Vagina (tissue), 2 donors: ENCODE data around the gene PHF21B.

Experiments
- POLR2A ChIP-seq, 2 donors: fragments of 450-650 bp; IDR thresholded peaks; one replicate each; pipeline ENCODE4 v1.6.1; 2017; ENCODE audit warnings: antibody characterized with exemption in 2 of 2, mild to moderate bottlenecking in 2 of 2, moderate library complexity in 2 of 2
- POLR2AphosphoS5 ChIP-seq, 2 donors: sonication (generic); formaldehyde crosslinking; IDR thresholded peaks; one replicate each; pipeline ENCODE4 v1.9.0; 2017; ENCODE audit warnings: antibody characterized with exemption in 2 of 2, mild to moderate bottlenecking in 2 of 2, low read depth in 1 of 2; ENCODE audit not compliant: insufficient read depth in 1 of 2
- TF ChIP-seq, protein P1 (sequence below), 3 experiments: fragments of 450-650 bp in 2 of 3; fragments of 200-600 bp in 1 of 3; sonication (generic) in 1 of 3; IDR thresholded peaks; one replicate each; pipeline ENCODE4 v1.5.1; 2017 to 2019; ENCODE audit warnings: antibody characterized with exemption in 3 of 3, mild to moderate bottlenecking in 2 of 3, moderate library complexity in 2 of 3

DNA sequence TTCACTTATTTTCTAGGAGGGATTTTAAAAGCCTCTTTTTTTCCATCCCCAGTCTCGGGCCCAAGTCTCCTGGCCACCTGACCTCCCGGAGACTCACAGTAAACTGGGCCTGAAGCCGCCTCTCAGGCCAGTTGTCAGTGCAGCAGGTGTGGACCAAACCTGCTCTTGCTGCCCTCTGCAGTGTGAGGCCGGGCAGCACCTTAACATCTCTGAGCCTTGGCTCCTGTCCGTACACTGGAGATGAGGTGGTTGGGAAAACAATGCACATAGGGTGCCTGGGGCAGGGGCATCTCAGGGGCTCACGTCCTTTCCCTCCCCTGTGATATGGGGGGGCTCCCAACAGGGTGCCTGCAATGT is 45.1 kb downstream of the PHF21B start:
- TF ChIP-seq, protein P1, sequence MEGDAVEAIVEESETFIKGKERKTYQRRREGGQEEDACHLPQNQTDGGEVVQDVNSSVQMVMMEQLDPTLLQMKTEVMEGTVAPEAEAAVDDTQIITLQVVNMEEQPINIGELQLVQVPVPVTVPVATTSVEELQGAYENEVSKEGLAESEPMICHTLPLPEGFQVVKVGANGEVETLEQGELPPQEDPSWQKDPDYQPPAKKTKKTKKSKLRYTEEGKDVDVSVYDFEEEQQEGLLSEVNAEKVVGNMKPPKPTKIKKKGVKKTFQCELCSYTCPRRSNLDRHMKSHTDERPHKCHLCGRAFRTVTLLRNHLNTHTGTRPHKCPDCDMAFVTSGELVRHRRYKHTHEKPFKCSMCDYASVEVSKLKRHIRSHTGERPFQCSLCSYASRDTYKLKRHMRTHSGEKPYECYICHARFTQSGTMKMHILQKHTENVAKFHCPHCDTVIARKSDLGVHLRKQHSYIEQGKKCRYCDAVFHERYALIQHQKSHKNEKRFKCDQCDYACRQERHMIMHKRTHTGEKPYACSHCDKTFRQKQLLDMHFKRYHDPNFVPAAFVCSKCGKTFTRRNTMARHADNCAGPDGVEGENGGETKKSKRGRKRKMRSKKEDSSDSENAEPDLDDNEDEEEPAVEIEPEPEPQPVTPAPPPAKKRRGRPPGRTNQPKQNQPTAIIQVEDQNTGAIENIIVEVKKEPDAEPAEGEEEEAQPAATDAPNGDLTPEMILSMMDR (IDR thresholded peaks at IDR 0.05): no peak
- no peak for TF ChIP-seq POLR2A (IDR thresholded peaks at IDR 0.05)
- TF ChIP-seq POLR2AphosphoS5 (IDR thresholded peaks at IDR 0.05; ENCODE audit: insufficient read depth in 1 of 2, low read depth in 1 of 2): no peak
